Measurements from ENCODE around the gene FEZF1. TPM values are rescaled to one million over a fixed set of nuclear protein-coding genes. Genes with fewer than 3 reads are reported as not detected.

FEZF1 gene
- total and polyA plus RNA-seq, 10 of the 15 experiments (the other 5 are each of a cell fraction or from before 2014, with no cell fraction given) = not detected

GRCh38 chr7:122261016-122261415, 43.5 kb downstream of the FEZF1 start (continued):
- TF ChIP-seq HDAC2 (IDR thresholded peaks at IDR 0.05) (no peak), PKNOX1 (IDR thresholded peaks at IDR 0.05) (no peak)

- H4K20me1 ChIP-seq (ENCODE audit: control insufficient read depth, insufficient read depth) = no peaks in the 10 kb centered on the region
- no peak overlapping the region for H3K4me3 ChIP-seq
- FAIRE-seq (no peak), DNase-seq (ENCODE audit: low read depth, low spot score) (no peak), ATAC-seq (no peak)
- ChIA-PET RAD21 (ENCODE audit: unreplicated experiment) (no interaction called here), POLR2A (no interaction called here), SMC1A (ENCODE audit: uncharacterized antibody, unreplicated experiment) (interaction anchor here (0.9 to 1.1 kb wide), 2 partner anchors 272 to 274 kb away, joined by 3 to 5 read pairs; no protein-coding TSS in a partner anchor), CTCF (interaction anchor here (0.8 kb wide), 1 partner anchor 273 kb away, joined by 4 read pairs; no protein-coding TSS in a partner anchor)
- no peaks in the 10 kb centered on the region for H3K27me3 ChIP-seq (replicated peaks in 1 of 2; ENCODE audit: control insufficient read depth in 2 of 2, insufficient read depth in 2 of 2, low read length in 1 of 2)
- TF ChIP-seq ATF2 (IDR thresholded peaks at IDR 0.05; ENCODE audit: low read length) (no peak), EED (IDR thresholded peaks at IDR 0.05; ENCODE audit: low read depth) (no peak), ESRRA (IDR thresholded peaks at IDR 0.05; ENCODE audit: low read length) (no peak), CREB1 (IDR thresholded peaks at IDR 0.05; ENCODE audit: low read depth) (no peak), RB1 (IDR thresholded peaks at IDR 0.05; ENCODE audit: borderline replicate concordance) (no peak), PAX8 (IDR thresholded peaks at IDR 0.05) (no peak), STAT3 (IDR thresholded peaks at IDR 0.05; ENCODE audit: low read depth, low read length) (no peak), USF2 (IDR thresholded peaks at IDR 0.05; ENCODE audit: borderline replicate concordance, low read depth, low read length) (no peak), PBX3 (IDR thresholded peaks at IDR 0.05; ENCODE audit: insufficient replicate concordance, low read depth, low read length) (no peak), EP300 (IDR thresholded peaks at IDR 0.05; ENCODE audit: borderline replicate concordance in 1 of 2, control insufficient read depth in 1 of 2, low read depth in 2 of 2, low read length in 2 of 2) (no peak), POU2F2 (IDR thresholded peaks at IDR 0.05; ENCODE audit: borderline replicate concordance, low read depth, low read length) (no peak), SKIL (IDR thresholded peaks at IDR 0.05; ENCODE audit: low read depth, poor library complexity, severe bottlenecking) (no peak)
- no peak overlapping the region for H3K27ac ChIP-seq (ENCODE audit: control insufficient read depth, insufficient read depth)
- no peak overlapping the region for H3K9ac ChIP-seq (ENCODE audit: control insufficient read depth, insufficient read depth, low read length)
- WGBS (ENCODE audit: insufficient coverage, insufficient replicate concordance, low lambda C conversion rate, missing lambda C conversion rate) = 12% methylated on average over 2 of the region's 2 CpGs
- intact Hi-C loops (cut with micrococcal nuclease; ENCODE audit: unreplicated experiment) (no loop called here), in situ Hi-C loops (cut with MboI) (no loop called here)
- no peak overlapping the region for H2AFZ ChIP-seq (ENCODE audit: control insufficient read depth, low read depth, low read length)
- no peak overlapping the region for H3K4me2 ChIP-seq (ENCODE audit: control insufficient read depth, insufficient read depth)
- H3K36me3 ChIP-seq (ENCODE audit: control insufficient read depth in 2 of 2, insufficient read depth in 2 of 2, low read length in 1 of 2) = no peaks in the 10 kb centered on the region
- H3K9me3 ChIP-seq (replicated peaks; ENCODE audit: control insufficient read depth, insufficient read depth, low read length) = no peaks in the 10 kb centered on the region
- no TSS peak for BruUV-seq (replicated peaks)
- H3K79me2 ChIP-seq (ENCODE audit: control insufficient read depth, insufficient read depth, low read length) = no peaks in the 10 kb centered on the region
- no peaks in the 10 kb centered on the region for H3K4me1 ChIP-seq (ENCODE audit: control insufficient read depth, insufficient read depth, low read length)
These were observed 44.2 kb downstream of the FEZF1 start for GRCh38 chr7:122260336-122260735.

Data from GM12878 (cell line).